Cardiac muscle cell (in vitro differentiated cells and primary cell): ENCODE data around the gene VSIG10L. TPM values are rescaled to one million over a fixed set of nuclear protein-coding genes. Genes with fewer than 3 reads are reported as not detected.

Source experiments
- DNase-seq, 2 donors: peaks; one replicate each; pipeline versions ENCODE4 v3.0.0 to v3.0.0-alpha.2; 2010 to 2017; ENCODE audit warnings: low read depth in 1 of 2, low spot score in 1 of 2
- H3K27ac ChIP-seq: fragments of 200-600 bp; sonication (generic); 2 replicates; pipeline ENCODE4 v1.5.1; 2016
- H3K27me3 ChIP-seq: fragments of 200-600 bp; sonication (generic); 2 replicates; pipeline ENCODE4 v1.6.0; 2016; ENCODE audit warnings: control low read depth
- H3K36me3 ChIP-seq: fragments of 200-600 bp; sonication (generic); 2 replicates; pipeline ENCODE4 v1.5.1; 2016; ENCODE audit warnings: control low read depth
- H3K4me1 ChIP-seq: fragments of 200-600 bp; sonication (generic); 2 replicates; pipeline ENCODE4 v1.8.1; 2017; ENCODE audit warnings: low read depth, mild to moderate bottlenecking, mixed run types
- H3K4me3 ChIP-seq: fragments of 200-600 bp; sonication (generic); 2 replicates; pipeline ENCODE4 v1.5.1; 2016; ENCODE audit warnings: mild to moderate bottlenecking
- H3K9me3 ChIP-seq: fragments of 200-600 bp; sonication (generic); 2 replicates; pipeline ENCODE4 v1.5.1; 2017; ENCODE audit warnings: low read depth, mild to moderate bottlenecking, control low read depth
- polyA plus RNA-seq: library from polyadenylated mRNA; unstranded; fragments of >200 nt; fragmentation: Nextera tagmentation; extraction: Ambion mirVana; gene quantifications from 2 replicates; pipeline ENCODE4 v1.2.1, GENCODE V29; 2016
- total RNA-seq: library from RNA; depleted of rRNA; stranded (reverse); fragments of >200 nt; gene quantifications from 2 replicates; pipeline ENCODE4 v1.2.3, GENCODE V29; 2016
- TF ChIP-seq, protein P1 (sequence below): IDR thresholded peaks from 2 replicates; pipeline ENCODE4 v1.5.1; 2012; ENCODE audit warnings: low read depth, mild to moderate bottlenecking, low read length

Gene VSIG10L
- total and polyA plus RNA-seq, 2 experiments from 2014 or later = 5.0 to 9.1 TPM

DNA sequence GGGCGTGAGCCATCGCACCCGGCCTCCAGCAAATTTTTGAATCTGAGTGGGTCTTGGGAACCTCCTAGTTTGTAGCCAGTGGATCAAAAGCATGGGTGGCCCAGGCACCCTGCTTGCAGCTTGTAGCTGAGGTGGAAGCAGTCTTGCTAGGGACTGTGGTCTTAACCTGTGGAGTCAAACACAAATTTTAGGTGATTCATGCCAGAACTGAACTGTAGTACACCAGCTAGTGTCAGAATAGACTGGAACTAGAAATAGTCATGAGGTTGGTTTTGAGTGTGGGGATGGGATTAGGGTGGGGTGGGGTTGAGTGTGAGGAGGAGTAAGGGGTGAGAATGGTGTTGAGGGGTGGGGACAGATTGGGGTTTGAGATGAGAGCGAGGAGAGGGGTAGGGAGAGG is 40.1 kb upstream of the VSIG10L start:
- H3K27me3 ChIP-seq = no peaks in the 10 kb centered on the region
- H3K4me3 ChIP-seq = no peak overlapping the region
- no peak overlapping the region for H3K27ac ChIP-seq
- TF ChIP-seq, protein P1, sequence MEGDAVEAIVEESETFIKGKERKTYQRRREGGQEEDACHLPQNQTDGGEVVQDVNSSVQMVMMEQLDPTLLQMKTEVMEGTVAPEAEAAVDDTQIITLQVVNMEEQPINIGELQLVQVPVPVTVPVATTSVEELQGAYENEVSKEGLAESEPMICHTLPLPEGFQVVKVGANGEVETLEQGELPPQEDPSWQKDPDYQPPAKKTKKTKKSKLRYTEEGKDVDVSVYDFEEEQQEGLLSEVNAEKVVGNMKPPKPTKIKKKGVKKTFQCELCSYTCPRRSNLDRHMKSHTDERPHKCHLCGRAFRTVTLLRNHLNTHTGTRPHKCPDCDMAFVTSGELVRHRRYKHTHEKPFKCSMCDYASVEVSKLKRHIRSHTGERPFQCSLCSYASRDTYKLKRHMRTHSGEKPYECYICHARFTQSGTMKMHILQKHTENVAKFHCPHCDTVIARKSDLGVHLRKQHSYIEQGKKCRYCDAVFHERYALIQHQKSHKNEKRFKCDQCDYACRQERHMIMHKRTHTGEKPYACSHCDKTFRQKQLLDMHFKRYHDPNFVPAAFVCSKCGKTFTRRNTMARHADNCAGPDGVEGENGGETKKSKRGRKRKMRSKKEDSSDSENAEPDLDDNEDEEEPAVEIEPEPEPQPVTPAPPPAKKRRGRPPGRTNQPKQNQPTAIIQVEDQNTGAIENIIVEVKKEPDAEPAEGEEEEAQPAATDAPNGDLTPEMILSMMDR = no peak
- no peaks in the 10 kb centered on the region for H3K9me3 ChIP-seq
- no peak for DNase-seq
- H3K4me1 ChIP-seq = no peaks in the 10 kb centered on the region
- no peaks in the 10 kb centered on the region for H3K36me3 ChIP-seq

DNA sequence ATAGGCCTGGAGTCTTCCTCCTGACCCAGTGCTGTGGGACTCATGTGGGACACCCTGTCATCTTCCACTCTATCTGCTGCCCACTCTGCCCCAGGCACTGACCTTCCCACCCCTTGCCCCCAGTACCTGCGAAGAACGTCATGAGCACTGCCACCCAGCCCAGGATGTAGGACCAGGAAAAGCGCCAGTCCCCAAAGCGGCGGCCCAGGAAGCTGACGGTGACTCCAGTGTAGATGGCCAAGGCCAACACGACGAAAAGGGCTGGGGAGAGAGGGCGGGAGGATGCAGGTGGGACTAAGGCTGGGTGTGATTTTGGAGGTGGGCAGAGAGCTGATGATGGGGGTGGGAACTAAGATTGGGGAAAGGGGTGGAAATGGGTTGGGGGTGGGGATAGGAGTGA is 38.4 kb upstream of the VSIG10L start:
- no peak overlapping the region for H3K27ac ChIP-seq
- H3K4me1 ChIP-seq = no peaks in the 10 kb centered on the region
- H3K27me3 ChIP-seq = no peaks in the 10 kb centered on the region
- DNase-seq = no peak
- no peaks in the 10 kb centered on the region for H3K36me3 ChIP-seq
- no peaks in the 10 kb centered on the region for H3K9me3 ChIP-seq
- no peak overlapping the region for H3K4me3 ChIP-seq
- TF ChIP-seq, protein P1 = no peak

DNA sequence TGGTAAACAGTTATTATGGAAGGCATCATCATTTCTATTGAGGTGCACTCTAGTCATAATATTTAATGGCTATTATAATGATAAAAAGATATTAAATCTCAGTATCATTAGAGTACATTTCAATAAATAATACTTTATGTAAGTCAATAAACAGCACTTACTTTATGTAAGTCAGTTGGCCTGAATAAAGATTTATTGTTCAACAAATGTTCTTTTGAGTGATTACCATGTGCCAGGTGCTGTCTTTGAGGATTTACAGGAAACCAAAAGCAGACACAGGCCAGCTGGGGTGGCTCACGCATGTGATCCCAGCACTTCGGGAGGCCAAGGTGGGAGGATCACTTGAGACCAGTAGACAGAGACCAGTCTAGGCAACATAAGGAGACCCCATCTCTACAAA is 35.5 kb upstream of the VSIG10L start:
- Histone ChIP-seq H3K27ac (no peak overlapping the region), H3K36me3 (no peaks in the 10 kb centered on the region), H3K4me3 (no peak overlapping the region), H3K4me1 (no peaks in the 10 kb centered on the region), H3K9me3 (no peaks in the 10 kb centered on the region), H3K27me3 (no peaks in the 10 kb centered on the region)
- no peak for DNase-seq
- TF ChIP-seq, protein P1 = no peak

DNA sequence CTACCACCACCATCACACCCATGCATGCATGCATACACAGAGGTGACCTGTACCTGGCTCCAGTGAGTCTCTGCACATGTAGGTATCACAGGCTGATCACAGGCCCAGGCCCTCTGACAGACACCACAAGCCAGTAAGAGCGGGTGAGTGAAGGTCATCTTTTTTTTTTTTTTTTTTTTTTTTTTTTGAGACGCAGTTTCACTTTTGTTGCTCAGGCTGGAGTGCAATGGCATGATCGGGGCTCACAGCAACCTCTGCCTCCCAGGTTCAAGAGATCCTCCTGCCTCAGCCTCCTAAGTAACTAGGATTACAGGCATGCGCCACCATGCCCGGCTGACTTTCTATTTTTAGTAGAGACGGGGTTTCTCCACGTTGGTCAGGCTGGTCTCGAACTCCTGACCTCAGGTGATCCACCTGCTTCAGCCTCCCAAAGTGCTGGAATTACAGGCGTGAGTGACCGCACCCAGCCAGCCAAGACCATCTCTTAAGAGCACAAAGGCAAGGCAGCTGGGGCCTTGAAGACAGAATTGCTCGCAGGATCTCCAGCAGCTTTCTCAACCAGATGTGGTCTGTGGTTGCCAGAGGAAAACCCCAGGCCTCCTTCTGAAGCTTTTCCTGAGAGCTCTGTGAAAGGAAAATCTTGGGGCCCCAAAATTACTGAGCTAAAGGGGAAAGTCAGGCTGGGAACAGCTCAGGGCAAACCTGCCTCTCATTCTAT is 33.7 kb upstream of the VSIG10L start:
- TF ChIP-seq, protein P1 = no peak
- Histone ChIP-seq H3K27ac (no peak overlapping the region), H3K9me3 (no peaks in the 10 kb centered on the region), H3K4me1 (no peaks in the 10 kb centered on the region), H3K27me3 (no peaks in the 10 kb centered on the region), H3K36me3 (no peaks in the 10 kb centered on the region), H3K4me3 (no peak overlapping the region)
- DNase-seq = no peak

DNA sequence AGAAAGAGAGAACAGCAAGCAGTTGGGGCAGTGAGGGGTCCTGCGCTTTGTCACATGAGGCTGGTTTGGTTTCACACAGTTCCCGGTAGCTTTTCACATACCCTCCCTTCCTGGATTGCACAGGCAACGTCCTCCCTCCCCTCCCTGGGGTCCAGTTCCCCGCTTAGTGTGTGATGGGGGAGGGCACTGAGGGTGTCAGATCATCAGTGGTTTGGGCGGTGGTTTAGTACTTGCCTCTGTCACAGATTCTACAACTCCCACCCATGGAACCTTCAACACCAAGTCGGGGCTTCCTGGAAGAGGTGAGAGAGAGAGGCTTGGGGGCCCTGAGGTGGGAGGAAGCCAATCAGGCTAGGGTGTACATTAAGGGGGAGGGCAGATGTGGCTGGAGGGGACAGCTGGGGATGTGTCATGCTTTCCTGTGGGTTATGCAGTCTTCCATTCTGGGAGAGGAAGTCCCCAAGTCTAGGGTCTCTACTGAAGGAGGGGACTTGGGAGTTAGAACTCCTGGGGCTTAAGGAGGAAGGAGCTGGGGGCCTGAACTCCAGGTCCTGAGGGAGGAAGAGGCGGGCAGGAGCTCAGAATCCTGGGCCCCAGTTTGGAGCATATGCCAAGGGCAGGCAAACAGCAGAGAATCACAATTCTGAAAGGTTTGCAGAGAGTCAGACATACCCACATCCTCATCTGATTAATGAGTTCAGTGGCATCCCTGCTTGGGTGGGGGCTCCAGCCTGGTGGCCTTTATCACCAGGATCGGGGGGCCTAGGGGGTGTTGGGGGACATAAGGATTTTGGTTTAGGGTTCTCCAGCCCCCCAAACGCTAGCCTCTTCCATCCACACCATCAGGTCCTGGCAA is 30.9 kb upstream of the VSIG10L start, which contains the start of gene NKG7:
NKG7 (minus strand) TSS at position 6 of the 856 bp plus-strand sequence. CDS start 119 bp downstream, outside the sequence.
- Histone ChIP-seq H3K36me3 (no peaks in the 10 kb centered on the region), H3K27ac (no peak within 1 kb of the TSS), H3K4me3 (no peak within 1 kb of the TSS), H3K27me3 (no peaks in the 10 kb centered on the region), H3K9me3 (no peaks in the 10 kb centered on the region), H3K4me1 (peaks cover 4% of the 10 kb centered on the region)
- TF ChIP-seq, protein P1 = no peak
- DNase-seq = no peak
